ENCODE results near the gene VARS2.

Gene VARS2

GRCh38 chr6:30957716-30958115 is 43.7 kb downstream of the VARS2 start:
- Histone ChIP-seq H3K9ac (ENCODE audit: low read depth, low read length, poor library complexity, severe bottlenecking) (no peak overlapping the region), H2AFZ (ENCODE audit: low read length) (no peak overlapping the region), H3F3A (ENCODE audit: low read depth) (no peaks in the 10 kb centered on the region), H3K9me2 (replicated peaks; ENCODE audit: low read depth, low read length) (no peaks in the 10 kb centered on the region), H3K4me1 (ENCODE audit: insufficient read depth, low read length, poor library complexity, severe bottlenecking) (peaks cover 15% of the 10 kb centered on the region), H3K4me2 (ENCODE audit: low read depth, low read length, poor library complexity, severe bottlenecking) (no peak overlapping the region), H3K27me3 (ENCODE audit: insufficient read depth, low read length, poor library complexity, severe bottlenecking) (peaks cover 47% of the 10 kb centered on the region), H3K4me3 (ENCODE audit: low read length, poor library complexity, severe bottlenecking) (no peak overlapping the region), H3K9me3 (ENCODE audit: insufficient read depth, low read depth, low read length) (no peaks in the 10 kb centered on the region), H3K36me3 (ENCODE audit: insufficient read depth, low read length) (no peaks in the 10 kb centered on the region), H4K20me1 (ENCODE audit: insufficient read depth, low read length, poor library complexity, severe bottlenecking) (no peaks in the 10 kb centered on the region), H3K79me2 (ENCODE audit: insufficient read depth, low read length) (no peaks in the 10 kb centered on the region)
- no peak for TF ChIP-seq EZH2phosphoT487 (IDR thresholded peaks at IDR 0.05; ENCODE audit: borderline replicate concordance)
- TF ChIP-seq CTCF (conservative IDR thresholded peaks at IDR 0.05; ENCODE audit: low read length) = no peak

- H3K27me3 ChIP-seq (ENCODE audit: insufficient read depth, low read length, poor library complexity, severe bottlenecking) = peaks cover 24% of the 10 kb centered on the region
- no peaks in the 10 kb centered on the region for H3K9me3 ChIP-seq (ENCODE audit: insufficient read depth, low read depth, low read length)
- no peaks in the 10 kb centered on the region for H3K79me2 ChIP-seq (ENCODE audit: insufficient read depth, low read length)
- H3K4me1 ChIP-seq (ENCODE audit: insufficient read depth, low read length, poor library complexity, severe bottlenecking) = peaks cover 9% of the 10 kb centered on the region
- no peaks in the 10 kb centered on the region for H3F3A ChIP-seq (ENCODE audit: low read depth)
- no peak overlapping the region for H2AFZ ChIP-seq (ENCODE audit: low read length)
- H4K20me1 ChIP-seq (ENCODE audit: insufficient read depth, low read length, poor library complexity, severe bottlenecking) = no peaks in the 10 kb centered on the region
- no peak for TF ChIP-seq EZH2phosphoT487 (IDR thresholded peaks at IDR 0.05; ENCODE audit: borderline replicate concordance)
- no peak for TF ChIP-seq CTCF (conservative IDR thresholded peaks at IDR 0.05; ENCODE audit: low read length)
- H3K36me3 ChIP-seq (ENCODE audit: insufficient read depth, low read length) = no peaks in the 10 kb centered on the region
- H3K4me3 ChIP-seq (ENCODE audit: low read length, poor library complexity, severe bottlenecking) = no peak overlapping the region
- no peak overlapping the region for H3K9ac ChIP-seq (ENCODE audit: low read depth, low read length, poor library complexity, severe bottlenecking)
- no peak overlapping the region for H3K4me2 ChIP-seq (ENCODE audit: low read depth, low read length, poor library complexity, severe bottlenecking)
- no peaks in the 10 kb centered on the region for H3K9me2 ChIP-seq (replicated peaks; ENCODE audit: low read depth, low read length)
Measured at GRCh38 chr6:30960907-30961673, 47.1 kb downstream of the VARS2 start.

GRCh38 chr6:30962716-30963115 is 48.7 kb downstream of the VARS2 start:
- H3F3A ChIP-seq (ENCODE audit: low read depth) = no peaks in the 10 kb centered on the region
- no peaks in the 10 kb centered on the region for H3K79me2 ChIP-seq (ENCODE audit: insufficient read depth, low read length)
- no peak overlapping the region for H3K4me2 ChIP-seq (ENCODE audit: low read depth, low read length, poor library complexity, severe bottlenecking)
- no peak overlapping the region for H3K4me3 ChIP-seq (ENCODE audit: low read length, poor library complexity, severe bottlenecking)
- H2AFZ ChIP-seq (ENCODE audit: low read length) = no peak overlapping the region
- H3K4me1 ChIP-seq (ENCODE audit: insufficient read depth, low read length, poor library complexity, severe bottlenecking) = peaks cover 7% of the 10 kb centered on the region
- H3K9me3 ChIP-seq (ENCODE audit: insufficient read depth, low read depth, low read length) = no peaks in the 10 kb centered on the region
- H3K9ac ChIP-seq (ENCODE audit: low read depth, low read length, poor library complexity, severe bottlenecking) = no peak overlapping the region
- H3K9me2 ChIP-seq (replicated peaks; ENCODE audit: low read depth, low read length) = no peaks in the 10 kb centered on the region
- peaks cover 10% of the 10 kb centered on the region for H3K27me3 ChIP-seq (ENCODE audit: insufficient read depth, low read length, poor library complexity, severe bottlenecking)
- no peaks in the 10 kb centered on the region for H3K36me3 ChIP-seq (ENCODE audit: insufficient read depth, low read length)
- no peak for TF ChIP-seq CTCF (conservative IDR thresholded peaks at IDR 0.05; ENCODE audit: low read length)
- no peak for TF ChIP-seq EZH2phosphoT487 (IDR thresholded peaks at IDR 0.05; ENCODE audit: borderline replicate concordance)
- H4K20me1 ChIP-seq (ENCODE audit: insufficient read depth, low read length, poor library complexity, severe bottlenecking) = no peaks in the 10 kb centered on the region

All from Loucy (cell line).